Measurements from ENCODE around the gene PPP2R2C.

- TF ChIP-seq CTCF (IDR thresholded peaks at IDR 0.05; ENCODE audit: borderline replicate concordance, extremely low read depth, low read length, poor library complexity, severe bottlenecking) (no peak), EZH2 (IDR thresholded peaks at IDR 0.05; ENCODE audit: borderline replicate concordance, low read depth, low read length, severe bottlenecking) (no peak)
Observed at GRCh38 chr4:6329478-6330383, 142.7 kb downstream of the PPP2R2C start.
